ENCODE results near the gene NTPCR. TPM values are rescaled to one million over a fixed set of nuclear protein-coding genes. Genes with fewer than 3 reads are reported as not detected.

The NTPCR gene
- total RNA-seq, 1 donor = 11.8 TPM

Other genes starting within 250 kb of the NTPCR start
- 5.9 TPM for gene MAP10, start 145.2 kb upstream of the NTPCR start, total RNA-seq

Measured in hematopoietic multipotent progenitor cell (in vitro differentiated cells).